Stimulated activated CD8-positive, alpha-beta memory T cell treated with anti-CD3 and anti-CD28 coated beads, Interleukin-7, amount 100 ng/mL, for 1 hour (primary cell): ENCODE data around the gene ZFAND3.

Experiments
- DNase-seq, 2 donors: peaks; one replicate each; pipeline ENCODE4 v3.0.0-alpha.2; 2020; ENCODE audit warnings: low read depth in 2 of 2

ZFAND3 gene

DNA sequence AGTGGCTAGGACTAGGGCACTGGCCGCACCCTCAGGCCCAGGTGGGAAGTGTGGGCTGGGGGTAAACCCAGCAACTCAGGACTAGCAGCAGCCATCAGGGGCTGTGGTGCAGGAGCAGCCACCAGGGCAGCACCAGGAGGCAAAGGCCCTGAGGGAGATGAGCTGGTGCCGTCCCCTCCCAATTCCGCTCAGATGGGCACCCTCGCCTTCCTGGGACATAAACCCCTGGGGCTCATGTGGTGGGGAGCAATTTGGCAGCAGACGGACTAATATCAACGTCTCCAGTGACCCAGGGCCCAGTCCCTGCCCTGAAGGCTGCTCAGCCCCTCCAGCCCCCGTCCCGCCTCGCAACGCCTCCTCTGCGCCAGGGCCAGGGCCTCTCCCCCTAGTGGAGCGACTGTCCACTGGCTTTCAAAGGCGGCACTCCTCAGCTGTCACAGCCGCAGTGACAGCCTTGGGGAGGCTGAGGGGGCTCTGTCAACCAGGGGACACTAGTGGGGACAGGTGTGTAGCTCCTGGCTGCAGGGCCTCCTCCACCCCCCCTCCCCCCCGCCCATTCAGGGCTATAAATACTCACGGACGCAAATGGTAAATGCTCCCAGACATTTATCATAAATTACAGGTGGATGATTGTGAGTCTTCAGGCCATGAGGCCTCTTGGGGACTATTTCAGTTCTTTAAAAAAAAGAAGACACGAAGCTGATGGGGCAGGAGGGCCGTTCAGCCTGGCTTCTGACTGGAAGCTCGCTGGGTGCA, 349.9 kb downstream of the ZFAND3 start:
- no peak for DNase-seq

DNA sequence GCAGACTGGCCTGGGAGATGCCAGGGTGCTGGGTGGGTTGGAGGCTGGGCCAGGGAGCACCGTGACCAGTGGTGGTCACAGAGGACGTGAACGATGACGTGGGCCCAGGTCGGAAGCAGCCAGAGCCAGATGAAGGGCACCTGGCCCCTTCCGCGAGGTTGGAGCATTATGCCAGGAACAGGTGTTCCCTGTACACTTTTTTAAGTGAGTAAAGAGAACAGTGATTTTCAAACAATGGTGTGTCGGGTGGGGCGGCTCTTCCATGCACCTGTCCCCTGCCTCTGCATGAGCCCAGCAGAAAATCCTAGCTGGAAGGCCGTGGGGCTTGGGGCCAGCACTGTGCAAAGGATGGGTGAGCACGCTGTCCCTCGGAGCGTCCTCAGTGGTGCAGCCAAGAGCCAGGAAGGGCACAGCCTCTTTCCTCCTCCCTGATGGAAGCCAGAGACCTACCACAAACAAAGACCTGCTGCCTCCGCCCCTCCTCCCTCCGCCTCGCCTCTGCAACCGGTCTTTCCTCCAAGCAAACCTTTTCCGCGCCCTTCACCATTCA, 350.5 kb downstream of the ZFAND3 start:
- no peak for DNase-seq

DNA sequence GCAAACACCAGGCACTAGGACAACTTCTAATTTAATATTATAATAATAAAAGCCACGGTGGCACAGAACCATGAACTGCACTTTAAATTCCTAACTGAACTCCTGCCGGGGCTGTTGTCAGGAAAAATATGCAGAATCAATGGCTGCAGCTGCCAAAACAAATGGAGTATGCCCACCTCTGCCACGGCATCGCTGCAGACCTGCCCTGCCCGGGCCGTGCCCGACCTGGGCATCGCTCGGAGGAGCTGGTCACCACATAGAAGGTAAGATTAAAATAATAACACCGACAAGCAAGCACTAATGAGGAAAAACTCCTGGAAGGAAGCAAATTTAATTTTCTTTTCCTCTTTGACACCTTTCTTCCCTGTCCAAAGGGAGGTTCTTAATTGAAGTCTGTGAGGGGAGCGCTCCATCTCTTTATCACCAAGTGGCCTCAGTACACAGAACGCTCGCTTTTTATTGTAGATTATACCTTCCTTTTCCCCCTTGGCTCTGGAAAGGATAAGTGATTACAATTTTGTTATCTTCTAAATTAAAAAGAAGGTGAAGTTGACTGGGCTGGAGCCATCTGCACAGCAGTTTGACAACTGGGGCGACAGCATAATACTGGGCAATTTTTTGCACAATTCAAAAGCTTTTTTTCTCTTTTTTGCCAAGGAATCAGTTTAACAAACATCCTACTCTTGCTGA, 351.3 kb downstream of the ZFAND3 start:
- no peak for DNase-seq

DNA sequence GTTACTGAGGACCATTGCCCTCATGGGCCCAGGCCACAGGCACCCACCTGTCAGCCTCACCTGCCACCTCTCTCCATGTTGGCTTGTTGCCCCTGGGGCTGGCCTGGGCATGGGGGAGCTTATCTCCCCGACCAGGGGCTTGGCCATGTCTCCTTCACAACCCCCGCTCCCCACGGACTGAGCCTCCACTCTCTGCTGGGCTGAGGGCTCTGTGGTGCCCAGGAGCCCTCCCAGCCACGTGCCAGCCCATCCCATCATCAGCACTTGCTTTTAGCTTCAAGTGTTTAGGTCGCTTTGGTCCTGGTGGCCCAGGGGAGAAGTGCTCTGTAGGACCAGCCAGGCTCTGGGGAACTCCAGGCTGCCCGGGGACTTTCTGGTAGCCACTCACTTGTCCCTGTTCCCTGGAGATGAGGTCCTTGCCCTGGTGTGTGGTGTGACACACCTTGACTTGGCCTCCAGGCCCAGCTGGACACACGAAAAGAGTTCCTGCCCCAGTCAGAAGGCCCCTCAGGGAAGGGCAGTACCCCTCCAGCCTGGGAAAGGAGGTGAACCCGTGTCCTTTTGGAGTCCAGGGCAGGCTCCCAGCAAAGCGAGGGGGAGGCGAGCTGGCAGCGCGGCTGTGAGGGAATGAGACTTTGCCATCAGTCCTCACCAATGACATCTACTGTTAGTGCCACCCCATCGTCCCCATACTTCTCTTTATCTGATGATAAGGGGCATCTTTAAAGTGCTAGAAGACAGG, 352.6 kb downstream of the ZFAND3 start:
- no peak for DNase-seq

DNA sequence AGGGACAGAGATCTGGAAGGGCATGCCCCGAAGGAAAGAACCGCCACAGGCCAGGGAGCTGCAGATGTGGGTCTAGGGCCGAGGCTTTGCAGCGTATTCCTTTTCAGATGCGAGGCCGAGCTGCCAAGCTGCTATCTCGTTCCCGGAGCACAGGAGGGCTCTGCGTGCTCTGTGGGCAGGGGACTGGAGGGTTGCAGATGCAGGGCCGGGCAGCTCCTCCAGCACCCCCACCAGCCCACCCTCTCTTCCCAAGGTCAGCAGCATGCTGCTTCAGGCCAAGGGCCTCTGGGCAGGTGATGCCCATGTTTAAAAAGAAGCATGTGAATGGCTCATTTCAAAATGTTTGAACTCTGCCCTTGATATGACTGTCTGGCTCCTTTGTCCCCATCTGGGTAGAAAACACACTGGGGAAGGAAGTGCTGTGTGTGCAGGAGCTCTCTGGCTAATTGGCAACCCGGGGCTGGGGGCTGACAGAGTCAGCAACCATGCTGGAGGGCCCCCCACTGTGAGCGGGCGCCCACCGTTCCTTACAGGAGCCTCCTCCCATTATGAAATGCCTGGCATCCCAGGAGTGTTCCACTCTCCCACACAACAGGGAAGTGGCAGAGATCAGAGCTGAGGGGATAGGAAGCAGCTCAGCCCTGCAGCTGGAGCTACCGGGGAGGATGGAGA, 353.3 kb downstream of the ZFAND3 start:
- no peak for DNase-seq

DNA sequence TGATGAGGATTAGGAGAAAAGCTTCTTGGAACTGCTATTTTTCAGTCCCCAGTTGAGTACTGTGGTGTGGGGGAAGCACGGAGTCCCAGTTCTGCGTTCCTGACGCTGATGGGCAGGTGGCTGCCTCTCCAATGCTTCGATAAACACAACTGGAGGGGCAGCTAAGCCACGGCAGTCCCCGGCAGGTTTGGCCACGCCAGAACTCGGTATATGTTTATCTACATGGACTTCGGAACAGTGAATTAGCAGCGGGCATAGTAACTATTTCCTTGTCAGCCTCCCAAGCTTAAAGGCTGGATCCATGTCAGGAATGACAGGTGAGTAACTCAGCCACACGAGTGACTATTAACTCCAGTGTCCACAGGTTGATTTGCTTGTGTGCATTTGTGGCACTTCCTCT, 354.4 kb downstream of the ZFAND3 start:
- DNase-seq = no peak

DNA sequence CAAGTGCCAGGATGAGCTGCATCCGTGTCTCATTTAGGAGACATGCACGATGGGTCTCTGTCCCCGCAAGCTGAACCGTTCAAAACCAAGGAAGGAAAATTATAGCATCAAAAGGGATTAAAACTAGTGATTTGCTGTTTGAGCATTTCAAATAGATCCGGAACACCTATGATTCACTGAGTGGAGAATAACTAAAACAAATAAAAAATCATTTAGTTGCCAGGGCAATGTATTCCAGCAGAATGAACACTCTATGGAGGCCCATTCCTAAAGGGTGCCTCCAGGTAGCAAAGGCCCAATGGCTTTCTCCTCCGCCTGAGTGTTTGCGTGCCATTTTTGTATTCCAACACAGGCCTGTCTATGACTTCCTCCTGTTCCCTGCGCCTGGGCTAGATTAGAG, 354.8 kb downstream of the ZFAND3 start:
- no peak for DNase-seq

DNA sequence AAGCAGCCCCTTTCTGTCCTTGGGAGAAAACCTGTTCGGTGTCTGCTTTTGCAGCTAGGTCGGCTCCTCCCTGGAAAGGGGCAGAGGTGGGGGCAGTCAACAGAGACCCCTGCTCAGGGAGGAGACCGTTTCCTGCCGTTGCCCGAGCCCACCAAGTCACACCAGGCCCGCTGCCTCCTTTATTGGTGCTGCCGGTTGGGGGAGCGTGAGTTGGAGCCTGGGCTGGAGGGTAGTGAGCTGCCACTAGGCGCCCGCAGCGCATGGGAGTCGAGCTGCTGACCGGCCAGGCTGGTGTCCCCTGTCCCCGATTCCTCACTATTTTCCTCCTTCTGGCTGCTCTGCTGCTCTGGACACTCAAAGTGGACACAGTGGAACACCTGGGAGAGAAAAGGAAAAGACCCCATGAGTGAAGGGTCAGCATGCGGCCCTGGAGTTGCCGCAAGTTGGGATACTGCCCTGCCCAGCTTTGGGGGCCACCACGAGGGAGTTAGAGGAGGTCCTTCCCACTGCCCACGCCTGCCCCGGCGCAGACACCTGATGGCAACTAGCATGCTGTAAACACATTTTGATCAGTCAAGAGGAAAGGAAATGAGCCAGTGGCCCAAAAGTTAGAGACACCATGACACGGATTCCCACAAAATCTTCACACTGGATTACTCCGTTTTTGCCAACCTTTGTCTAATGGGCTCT, 355.4 kb downstream of the ZFAND3 start:
- DNase-seq = no peak

DNA sequence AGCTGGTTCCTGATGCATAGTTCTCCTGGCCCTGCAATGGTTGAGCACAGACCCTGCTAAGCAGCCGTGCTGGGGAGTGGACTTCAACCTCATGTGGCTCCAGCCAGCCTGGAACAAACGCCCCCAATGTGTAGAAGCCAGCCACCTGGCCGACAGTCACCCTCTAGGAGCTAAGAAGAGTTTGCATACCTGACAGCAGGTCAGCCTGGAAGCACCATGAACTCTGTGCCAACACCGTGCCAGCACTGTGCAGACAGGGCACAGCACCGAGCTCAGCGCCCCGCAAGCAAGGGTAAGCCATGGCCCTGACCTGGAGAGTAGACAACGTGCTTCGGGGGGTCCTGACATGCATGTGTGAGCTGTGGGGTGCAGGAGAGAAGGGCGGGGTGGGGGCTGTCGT, 356.3 kb downstream of the ZFAND3 start:
- DNase-seq = no peak

DNA sequence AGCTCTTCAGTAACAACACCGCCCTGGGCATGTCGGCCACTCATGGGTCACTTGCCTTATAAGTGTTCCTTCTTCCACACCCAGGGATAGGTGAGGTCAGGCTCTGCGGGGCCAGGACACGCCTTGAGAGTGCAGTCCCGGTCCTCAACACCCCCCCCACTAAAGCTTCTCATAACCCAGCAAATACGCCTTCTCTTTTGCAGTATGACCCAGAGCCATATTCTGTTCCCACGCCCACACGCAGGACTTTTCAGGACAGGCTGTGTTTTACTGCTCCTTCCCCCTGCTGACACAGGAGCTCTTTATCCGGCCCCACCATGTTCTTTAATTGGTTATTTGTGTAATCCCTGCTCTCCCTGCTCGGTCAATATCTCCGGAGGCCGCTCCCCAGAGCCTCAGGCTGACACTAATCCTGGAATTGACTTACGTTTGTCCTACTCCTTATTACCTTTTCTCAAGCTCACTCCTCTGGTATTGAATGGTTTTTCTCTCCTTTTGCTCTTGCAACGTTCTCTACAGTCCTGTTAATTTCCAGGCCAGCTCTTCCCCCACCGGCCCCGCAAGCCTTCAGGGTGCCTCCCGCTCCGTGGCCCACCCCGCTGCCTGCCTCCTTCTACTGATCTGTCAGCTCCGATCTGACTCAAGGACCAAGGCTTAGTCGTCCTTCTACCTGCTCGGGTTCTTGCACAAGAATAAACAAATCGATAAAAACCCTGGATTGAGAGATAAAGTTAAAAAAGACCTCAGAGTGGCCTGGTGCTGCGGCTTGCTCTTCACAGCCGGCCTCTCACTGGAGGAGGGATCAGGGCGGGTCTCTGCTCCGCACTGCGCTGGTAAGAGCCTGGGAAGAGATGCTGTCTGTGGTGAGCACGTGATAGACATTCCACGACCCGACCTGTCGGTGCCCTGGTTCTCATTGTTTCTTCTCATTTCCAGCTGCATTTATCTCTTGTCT, 357.5 kb downstream of the ZFAND3 start:
- no peak for DNase-seq

DNA sequence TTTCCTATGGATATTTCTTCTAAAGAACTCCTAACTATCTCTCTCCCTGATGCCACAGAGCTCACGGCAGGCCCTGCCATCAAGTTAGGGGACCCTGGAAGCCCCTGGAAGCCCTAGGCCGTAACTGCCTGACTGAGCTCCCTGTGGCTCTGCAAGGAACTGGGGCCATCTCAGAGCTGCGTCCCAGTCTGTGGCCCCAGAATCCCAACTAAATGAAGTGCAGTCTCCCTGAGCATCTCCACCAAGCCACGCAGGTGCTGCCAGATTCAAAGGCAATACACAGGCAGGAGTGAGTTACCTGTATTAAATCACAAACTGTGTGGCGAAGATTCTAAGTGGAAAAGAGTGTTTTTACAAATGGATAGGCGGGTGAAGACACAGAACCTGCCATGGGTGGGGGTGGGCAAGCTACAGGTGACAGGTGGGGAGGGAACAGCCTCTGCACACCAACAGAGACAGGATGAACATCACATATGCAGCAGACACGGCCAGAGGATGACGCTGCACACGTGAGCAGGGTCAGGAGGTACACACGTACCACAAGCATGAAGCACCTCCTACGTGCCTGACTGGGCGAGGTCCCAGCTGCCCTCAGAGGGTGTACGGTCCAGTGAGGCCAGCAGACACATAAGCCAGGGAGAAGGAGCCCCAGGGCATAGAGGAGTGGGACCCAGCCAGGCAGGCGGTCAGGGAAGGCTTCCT, 358.5 kb downstream of the ZFAND3 start:
- no peak for DNase-seq

DNA sequence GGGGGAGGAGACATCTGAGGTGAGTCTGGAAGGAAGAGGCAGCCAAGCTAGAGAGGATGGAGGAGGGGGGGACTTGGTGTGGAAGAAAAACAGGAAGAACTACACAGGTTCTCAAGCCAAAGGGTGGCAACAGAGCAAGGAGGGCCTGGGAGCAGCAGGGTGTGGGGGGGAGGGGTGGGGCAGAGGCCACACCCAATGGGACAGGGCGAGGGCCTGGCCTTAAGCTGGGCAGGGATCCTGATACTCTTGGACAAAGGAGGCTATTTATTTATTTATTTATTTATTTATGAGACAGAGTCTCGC, 359.0 kb downstream of the ZFAND3 start:
- no peak for DNase-seq

DNA sequence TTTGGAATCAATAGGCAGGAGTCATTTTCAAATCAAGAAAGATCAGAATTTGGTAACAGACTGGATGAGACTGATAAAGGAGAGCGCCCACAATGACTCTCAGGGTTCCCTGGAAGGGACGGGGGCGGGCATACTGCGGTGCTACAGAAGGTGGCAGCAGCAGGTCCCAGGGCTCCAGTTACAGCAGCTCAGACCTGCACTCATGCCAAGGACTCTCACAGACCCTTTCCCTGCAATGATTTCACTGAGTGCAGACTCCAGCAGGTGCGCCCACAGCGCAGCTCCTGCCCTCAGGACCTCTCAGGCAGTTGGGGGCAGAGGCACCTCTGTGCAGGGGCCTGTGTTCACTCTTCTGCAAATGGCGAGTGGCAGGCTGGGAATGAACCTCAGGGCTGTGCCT, 359.8 kb downstream of the ZFAND3 start:
- no peak for DNase-seq

DNA sequence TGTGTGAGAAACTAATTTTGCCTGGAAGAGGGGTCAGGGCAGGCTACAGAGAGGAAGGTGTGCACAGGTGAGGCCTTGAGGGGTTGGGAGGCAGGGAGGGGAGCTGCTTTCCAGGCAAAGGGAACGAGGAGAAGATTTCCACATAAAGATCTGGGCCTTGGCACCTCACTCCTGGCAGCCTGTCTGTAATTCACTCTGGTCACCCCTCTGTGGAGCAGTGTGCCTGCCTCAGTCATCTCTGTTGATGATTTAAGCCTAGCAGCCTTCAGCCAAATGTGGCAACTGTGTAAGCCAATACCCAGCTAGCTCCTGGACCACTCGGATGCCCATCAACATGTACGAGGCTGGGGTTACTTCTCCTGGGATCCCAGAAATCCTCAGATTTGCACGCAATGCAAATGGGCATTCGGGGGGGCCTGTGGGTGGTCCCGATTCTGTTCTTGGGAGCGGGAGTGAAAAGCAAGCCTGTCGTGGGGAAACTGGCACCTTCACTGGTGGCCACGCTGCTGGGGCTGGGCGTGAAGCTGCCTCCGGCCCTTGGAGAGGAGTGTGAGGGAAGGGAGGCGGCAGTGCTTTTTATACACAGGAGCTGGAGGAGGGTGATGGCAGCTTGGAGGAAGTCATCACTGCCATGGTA, 360.4 kb downstream of the ZFAND3 start:
- DNase-seq = no peak

DNA sequence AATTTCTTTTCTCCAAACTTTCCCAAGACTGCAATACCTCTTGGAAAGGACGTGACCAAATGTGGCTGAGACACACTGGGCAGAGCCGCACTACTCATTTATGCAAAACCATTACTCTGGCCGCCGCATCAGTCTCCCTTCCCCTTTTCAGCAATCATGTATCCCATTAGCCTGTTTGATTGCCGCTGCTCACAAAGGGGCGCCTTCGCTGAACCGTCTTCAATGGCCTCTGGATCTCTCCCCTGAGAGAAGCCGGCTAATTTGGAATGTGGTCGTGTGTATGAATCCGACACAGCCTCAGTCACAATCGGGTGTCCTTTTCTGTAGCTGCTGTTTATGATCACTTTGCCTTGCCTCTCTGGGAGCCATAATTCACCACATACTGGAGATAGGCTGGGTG, 361.1 kb downstream of the ZFAND3 start:
- DNase-seq = no peak

DNA sequence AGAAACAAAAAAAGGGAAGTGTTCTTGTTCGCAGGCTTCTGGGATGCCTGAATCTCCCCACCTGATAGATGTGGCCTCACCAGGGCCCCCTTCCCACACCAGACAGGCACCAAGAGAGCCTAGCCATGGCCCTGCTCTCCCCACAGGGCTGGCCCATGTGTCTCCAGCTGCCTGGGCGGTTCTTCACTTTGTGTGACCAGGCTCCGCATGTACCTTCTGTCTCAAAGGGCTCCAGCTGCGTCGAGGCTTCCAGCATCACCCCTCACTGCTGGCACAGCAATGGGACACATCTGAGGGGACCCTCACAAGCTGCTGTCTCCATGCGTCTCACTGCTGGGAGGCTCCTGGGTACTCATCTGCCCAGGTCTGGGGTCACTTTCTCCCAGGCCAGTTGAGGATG, 362.9 kb downstream of the ZFAND3 start:
- DNase-seq = no peak

DNA sequence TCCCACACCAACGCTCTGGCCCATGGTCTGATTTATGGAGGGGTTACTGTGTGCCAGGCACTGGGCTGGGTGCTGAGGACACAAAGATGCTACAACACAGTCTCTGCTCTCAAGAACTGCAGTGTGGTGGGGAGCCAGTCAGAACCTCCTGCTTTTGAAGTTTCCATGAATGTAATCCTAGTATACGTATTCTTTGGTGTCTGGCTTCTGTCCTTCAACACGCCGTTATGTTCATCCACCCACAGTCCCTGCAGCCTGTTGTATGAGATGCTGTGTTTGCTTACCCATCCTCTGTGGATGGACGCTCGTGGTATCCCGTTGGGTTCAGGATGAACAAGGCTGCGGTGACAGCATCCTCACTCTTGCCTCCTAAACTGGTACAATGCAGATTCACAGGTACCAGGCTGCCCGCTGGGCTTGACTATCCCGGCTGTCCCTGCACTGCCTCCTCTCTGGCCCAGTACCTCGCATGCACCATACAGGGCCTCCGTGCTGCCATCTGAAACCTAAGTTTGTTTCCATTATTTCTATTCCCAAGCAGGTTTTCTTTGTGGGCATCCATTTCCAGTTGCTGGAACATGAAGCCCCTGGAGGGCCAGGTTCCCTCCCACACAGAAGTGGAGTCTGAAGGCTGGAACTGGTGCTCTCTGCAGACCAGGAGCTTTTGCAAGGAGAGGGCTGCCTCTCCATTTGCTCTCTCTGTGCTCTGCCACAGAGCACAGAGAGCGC, 364.5 kb downstream of the ZFAND3 start:
- no peak for DNase-seq

DNA sequence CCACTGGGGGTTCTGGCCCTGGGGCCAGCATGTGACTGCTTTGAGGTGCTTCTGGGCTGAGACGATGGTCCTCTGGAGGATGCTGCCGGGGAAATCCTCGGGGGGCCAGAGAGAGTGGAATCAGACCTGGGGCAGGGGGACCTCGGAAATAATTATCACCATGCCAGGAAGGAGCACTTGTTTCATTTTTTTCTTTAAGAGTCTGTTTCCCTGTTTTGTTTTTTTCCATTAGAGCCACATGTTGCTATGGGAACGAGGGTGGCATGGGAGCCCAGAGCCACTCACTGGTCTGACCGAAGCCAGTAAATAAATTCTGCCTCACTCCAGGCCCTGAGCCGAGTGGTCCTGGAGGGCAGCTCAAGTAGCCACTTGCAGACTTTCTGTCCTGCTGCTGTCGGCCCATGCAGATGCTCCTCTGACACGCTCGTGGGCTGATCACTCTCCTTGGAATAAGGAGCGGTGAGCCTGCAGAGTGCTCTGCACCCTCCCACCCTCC, 365.1 kb downstream of the ZFAND3 start:
- no peak for DNase-seq
